Measurements from ENCODE around the gene AKAP5.
A peak's percentile ranks its signal among the peaks of the same experiment; 100 is the strongest.
"Not testable (repeated sequence)": the region's sequence is repeated elsewhere in the genome, so short reads cannot be mapped to it uniquely, and the experiment has no call there.

Gene AKAP5

DNA sequence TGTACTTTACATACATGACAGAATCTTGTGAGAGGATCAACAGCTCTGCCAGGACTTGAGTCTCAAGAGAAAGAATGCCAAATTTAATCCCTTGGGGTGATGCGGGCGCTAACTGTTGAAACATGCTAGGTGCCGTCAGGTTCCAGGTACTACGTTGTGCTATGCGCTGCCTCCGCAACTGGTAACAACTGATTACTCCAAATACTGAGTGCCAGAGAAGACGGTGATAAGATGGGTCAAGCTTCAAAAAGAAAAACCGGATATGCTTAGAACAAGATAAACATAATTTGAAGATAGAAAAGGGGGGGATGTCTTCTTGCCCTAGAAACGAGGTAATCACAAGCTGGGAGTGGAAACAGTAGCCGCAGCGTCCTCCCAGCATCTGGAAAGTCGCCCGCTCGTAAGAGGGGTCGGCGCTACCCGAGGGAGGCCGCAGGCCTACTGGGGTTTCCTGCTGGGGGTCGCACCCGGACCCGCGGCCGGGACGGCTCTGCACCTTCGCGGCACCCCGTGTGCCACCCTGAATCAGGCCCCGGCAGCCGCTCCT lies 37.7 kb downstream of the AKAP5 start:
- no peak for DNase-seq (ENCODE audit: low read depth in 2 of 2)

- DNase-seq (ENCODE audit: low read depth in 2 of 2): peak; percentile 83
Measured at GRCh38 chr14:64503434-64504309, 38.4 kb downstream of the AKAP5 start, which contains the start of gene ZBTB25. TSS of gene ZBTB25 (minus strand) at chr14:64503838. CDS start at chr14:64490533, 13,305 bp downstream.

DNA sequence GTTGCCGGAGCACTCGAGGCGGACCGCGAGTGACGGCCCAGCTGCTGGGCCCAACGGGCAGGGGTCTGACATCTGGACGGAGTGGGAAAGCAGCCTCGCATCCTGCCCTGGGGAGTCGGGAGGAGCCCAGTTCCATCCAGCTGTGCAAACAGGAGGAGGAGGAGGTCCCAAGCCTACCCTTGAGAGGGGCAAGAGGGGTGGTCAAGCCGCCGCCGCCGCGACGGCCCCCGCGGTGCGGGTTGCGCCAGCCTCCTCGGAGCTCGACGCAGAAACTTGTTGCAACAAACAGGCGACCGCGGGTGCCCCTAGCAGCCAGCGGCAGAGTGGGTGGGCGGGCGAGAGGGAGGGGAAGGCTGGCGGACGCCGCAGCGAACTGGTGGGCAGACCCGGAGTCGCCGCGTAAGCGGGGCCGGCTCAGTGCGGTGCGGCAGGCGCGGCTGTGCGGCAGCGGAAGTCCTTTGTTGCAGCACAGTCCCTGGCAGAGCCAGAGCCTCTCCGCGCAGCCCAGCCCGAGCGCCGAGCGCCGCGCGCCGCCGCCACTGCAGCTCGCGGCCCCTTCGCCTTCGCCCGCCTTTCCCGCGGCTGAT lies 39.1 kb downstream of the AKAP5 start, which contains the start of gene ZBTB1:
TSS of gene ZBTB1 (plus strand) at position 461 of the 587 bp plus-strand sequence. CDS start 16,735 bp downstream, outside the sequence.
- peak; percentile 70 to 75 for DNase-seq (ENCODE audit: low read depth in 2 of 2)

DNA sequence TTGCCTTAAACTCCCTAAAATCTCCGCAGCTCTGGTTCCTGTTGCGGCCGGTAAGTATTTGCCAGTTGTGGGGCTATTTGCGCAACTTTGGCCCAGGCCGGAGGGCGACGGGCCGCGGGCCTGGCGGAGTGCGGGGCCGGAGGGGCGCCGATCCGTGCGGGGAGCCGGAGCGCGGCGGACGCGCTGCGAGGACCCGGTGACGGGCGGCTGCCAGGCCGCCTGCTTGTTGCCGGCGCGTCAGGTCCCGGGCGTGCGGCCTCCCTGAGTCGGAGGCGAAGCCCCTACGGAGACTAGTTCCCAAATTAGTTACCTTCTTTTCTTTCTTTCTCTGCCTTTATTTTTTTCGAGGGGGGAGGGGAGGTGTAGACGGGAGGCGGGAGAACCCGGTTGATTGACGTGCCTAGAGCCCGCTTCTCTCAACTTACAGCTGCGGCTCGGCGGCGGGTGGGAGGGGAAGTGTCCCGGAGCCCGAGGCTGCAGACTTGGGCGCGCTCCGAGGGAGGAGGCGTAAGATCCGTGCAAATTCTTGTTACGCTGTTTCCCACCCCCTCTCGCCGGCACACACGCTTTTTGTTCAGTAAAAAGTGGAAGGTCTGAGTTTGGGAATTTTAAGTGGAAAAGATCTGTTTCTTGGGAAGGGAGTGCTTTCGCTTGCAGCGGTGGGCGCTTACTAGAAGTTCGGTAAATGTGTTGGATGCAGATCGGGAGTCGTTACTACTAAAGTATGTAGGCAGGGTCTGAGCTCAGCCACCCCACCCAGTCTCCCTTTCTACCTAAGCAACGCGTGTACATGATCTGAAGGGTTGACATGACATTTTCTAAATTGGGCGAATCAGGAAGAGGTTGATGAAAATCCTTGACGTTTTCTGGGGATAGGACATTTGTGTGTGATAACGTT lies 39.8 kb downstream of the AKAP5 start:
- peak; percentile 73 to 77 for DNase-seq (ENCODE audit: low read depth in 2 of 2)

DNA sequence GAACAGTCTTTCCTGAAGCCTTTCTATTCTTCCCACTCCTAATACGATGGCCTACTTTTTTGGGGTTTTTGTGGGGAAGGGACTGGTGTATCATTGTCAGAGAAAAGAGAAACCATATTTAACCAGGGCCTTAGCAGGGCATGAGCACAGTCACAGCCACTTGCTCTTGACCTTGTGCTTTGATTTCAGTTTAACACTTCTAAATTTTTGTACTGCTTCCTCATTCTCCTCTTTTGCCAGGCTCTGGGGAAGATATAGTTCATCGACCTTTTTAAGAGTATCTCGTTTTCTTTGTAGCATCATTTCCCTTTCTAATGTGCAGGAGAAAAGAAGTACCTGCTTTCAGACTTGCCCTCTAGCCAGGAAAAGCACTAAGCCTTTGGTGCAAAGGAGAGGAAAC lies 41.4 kb downstream of the AKAP5 start:
- DNase-seq (ENCODE audit: low read depth in 2 of 2): no peak

- DNase-seq (ENCODE audit: low read depth in 2 of 2): no peak
Measured at GRCh38 chr14:64507376-64508156, 42.3 kb downstream of the AKAP5 start.

GRCh38 chr14:64508215-64508776 lies 43.0 kb downstream of the AKAP5 start:
- DNase-seq (ENCODE audit: low read depth in 2 of 2): no peak

DNA sequence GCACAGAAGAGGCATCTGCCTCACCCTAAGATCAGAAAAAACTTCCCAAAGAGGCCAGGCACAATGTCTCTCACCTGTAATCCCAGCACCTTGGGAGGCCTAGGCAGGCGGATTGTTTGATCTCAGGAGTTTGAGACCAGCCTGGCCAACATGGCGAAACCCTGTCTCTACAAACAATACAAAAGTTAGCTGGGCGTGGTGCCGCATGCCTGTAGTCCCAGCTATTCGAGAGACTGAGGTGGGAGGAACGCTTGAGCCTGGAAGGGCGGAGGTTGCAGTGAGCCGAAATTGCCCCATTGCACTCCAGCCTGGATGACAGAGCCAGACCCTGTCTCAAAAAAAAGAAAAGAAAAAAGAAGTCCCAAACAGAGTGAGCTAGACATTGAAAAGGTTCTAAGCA lies 43.7 kb downstream of the AKAP5 start:
- DNase-seq (ENCODE audit: low read depth in 2 of 2): no peak

DNA sequence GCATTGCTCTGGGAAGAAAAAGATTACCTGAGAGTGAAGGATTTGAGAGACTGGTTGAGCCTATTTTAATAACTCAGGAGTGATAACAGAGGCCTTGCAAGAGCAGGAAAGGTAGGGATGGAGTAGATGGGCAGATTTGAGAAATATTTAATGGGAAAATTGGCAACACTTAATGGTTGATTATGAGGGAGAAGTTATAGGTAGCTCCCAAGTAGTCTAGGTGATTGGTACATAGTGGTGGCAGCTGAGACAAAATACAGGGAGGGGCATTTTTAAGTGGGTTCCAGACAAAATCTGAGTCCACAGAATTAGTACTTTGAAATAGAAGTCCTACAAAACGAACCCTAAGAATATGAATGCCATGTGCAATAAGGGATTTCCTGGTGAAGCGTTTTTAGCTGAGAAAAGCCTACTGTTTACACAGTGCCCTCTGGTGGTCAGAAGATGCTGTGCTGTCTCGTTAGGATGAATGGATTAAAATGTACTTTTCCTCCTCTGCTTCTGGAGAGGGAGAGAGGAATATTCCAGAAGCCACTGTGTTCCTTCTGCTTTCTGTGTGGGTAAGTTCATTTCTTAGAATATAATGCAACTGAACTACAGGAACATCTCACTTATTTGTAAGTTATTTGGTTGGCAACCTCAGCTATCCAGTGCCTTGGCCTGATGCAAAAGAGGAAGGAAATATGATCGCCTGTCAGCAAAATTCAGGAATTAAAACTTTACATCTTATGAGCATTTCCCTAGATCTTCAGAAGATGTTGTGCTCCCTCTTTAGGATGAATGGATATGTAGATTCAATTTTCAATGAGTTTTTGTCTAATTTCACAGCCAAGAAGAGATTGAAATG lies 45.7 kb downstream of the AKAP5 start:
- DNase-seq (ENCODE audit: low read depth in 2 of 2): peak; percentile 43 to 50

DNA sequence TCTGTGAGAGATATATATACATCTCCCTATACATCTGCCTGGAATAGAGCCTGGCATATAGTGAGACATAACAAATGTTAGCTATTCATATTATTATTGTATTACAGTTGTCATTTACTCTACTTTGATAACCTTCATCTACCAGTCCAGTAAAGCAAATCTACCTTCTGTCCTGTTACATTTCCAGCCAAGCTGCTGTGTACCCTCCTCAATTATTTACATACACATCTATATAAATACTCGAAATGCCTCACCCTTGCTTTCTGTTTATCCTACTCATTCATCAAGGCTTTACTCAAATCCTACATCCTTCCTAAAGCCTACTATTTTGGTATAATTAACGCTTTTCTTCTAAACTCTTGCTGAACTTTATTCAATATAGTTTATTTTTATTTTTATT lies 48.0 kb downstream of the AKAP5 start:
- DNase-seq (ENCODE audit: low read depth in 2 of 2): no peak

GRCh38 chr14:64515053-64515452 lies 49.8 kb downstream of the AKAP5 start:
- no peak for DNase-seq (ENCODE audit: low read depth in 2 of 2)

DNA sequence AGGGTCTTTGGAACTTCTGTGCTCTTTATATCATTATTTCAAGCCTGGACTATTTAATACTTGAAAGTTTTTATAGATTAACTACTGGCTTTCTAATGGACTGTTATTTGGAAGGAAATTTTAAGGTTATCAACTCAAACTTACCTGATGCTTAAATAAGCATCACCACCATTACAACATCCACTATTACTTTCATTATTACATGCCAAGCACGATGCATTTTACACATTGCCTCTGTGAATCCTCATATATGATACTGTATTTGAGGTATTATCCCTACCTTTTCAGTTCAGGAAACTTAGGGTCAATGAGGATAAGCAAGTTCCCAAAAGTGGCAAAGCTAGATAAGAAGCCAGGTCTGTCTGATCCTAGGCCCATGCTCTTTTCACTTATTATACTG lies 51.7 kb downstream of the AKAP5 start:
- DNase-seq (ENCODE audit: low read depth in 2 of 2): no peak

- DNase-seq (ENCODE audit: low read depth in 2 of 2): not testable (repeated sequence)
Measured at GRCh38 chr14:64517667-64518066, 52.4 kb downstream of the AKAP5 start.

GRCh38 chr14:64518229-64518628 lies 52.9 kb downstream of the AKAP5 start:
- DNase-seq (ENCODE audit: low read depth in 2 of 2): no peak

DNA sequence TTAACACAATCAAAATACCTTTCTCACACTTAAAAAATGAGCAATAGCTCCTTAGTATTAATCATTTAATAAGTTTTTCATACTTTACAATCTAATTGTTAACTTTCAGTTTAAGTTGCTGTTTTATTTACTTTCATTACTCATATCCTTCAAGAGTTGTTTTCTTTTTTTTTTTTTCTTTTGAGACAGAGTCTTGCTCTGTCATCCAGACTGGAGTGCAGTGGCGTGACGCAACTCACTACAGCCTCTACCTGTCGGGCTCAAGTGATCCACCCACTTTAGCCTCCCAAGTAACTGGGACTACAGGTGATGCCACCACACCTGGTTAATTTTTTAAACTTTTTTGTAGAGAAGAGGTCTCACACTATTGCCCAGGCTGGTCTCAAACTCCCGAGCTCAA lies 55.4 kb downstream of the AKAP5 start:
- DNase-seq (ENCODE audit: low read depth in 2 of 2): no peak

DNA sequence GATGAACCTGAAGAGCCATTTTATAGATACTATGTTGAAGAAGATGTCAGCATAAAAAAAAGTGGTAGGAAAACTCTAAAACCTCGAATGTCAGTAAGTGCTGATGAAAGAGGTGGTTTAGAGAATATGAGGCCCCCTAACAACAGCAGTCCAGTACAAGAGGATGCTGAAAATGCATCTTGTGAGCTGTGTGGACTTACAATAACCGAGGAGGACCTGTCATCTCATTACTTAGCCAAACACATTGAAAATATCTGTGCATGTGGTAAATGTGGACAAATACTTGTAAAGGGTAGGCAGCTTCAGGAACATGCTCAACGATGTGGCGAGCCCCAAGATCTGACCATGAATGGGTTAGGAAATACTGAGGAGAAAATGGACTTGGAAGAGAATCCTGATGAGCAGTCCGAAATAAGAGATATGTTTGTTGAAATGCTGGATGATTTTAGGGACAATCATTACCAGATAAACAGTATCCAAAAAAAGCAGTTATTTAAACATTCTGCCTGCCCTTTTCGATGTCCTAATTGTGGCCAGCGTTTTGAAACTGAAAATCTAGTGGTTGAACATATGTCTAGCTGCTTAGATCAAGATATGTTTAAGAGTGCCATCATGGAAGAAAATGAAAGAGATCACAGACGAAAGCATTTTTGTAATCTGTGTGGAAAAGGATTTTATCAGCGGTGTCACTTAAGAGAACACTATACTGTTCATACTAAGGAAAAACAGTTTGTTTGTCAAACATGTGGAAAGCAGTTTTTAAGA lies 57.5 kb downstream of the AKAP5 start:
- no peak for DNase-seq (ENCODE audit: low read depth in 2 of 2)
